ENCODE data around the gene CALB2.
"Not testable (repeated sequence)": the region's sequence is repeated elsewhere in the genome, so short reads cannot be mapped to it uniquely, and the experiment has no call there.

Gene CALB2

DNA sequence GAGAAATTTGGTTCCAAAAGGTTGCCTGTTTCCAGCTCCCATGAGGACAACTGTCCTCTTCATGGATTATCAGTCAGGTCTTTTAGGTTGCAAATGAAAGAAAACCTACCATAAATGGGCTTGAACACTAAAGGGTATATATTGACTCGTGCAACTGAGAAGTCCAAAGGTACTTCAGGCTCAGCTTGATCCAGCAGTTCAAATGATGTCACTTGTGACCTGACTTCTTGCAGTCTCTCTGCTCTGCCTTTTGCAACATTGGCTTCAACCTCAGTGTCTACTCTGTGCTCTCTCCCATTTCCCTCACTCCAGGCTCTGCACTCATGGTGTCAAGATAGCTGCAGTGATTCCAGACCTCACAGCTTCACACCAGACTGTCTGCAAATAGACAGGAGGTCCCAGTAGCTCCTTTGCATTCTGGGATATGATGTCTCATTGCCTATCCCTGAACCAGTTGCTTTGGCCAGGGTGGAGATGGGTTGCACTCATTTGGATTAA, 5.5 kb upstream of the CALB2 start:
- DNase-seq (ENCODE audit: low read depth in 2 of 2) = no peak

DNA sequence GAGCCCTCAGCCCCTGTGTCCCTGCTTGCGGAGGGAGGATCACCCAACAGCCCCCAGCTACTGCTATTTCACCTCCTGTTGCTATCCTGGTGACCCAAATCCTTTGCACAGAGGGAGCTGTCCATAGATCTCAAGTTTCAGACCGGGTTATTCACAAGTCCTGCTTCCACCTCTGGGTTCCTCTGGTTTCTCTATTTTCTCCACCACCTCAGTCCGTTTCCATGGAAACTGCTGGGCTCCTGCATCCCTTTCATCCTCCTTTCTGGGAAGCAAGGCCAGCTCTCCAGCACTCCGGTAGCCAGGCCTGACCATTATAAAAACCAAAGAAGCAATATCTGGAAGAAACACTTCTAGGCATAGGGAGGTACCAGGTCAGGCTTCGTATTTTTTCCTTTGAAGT, 4.8 kb upstream of the CALB2 start:
- DNase-seq (ENCODE audit: low read depth in 2 of 2) = no peak

DNA sequence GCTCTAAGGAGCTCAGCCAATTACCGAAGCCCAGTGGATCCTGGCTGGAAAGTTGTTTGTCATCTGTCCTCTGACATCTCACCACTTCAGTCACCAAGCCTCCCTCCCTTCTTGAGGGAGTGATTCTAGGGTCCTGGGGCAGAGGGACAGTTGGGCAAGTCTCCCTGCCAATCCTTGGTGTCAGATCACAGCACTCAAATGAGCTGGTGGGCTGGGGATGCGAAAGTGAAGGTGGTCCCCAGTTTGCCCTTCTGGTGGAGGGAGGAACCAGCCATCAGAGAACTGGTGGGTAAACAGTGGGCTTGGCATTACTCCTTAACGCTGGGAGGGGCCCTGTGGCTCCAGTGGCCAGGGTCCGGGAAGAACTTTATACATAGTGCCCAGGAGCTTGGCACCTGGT, 4.4 kb upstream of the CALB2 start:
- DNase-seq (ENCODE audit: low read depth in 2 of 2) = no peak

DNA sequence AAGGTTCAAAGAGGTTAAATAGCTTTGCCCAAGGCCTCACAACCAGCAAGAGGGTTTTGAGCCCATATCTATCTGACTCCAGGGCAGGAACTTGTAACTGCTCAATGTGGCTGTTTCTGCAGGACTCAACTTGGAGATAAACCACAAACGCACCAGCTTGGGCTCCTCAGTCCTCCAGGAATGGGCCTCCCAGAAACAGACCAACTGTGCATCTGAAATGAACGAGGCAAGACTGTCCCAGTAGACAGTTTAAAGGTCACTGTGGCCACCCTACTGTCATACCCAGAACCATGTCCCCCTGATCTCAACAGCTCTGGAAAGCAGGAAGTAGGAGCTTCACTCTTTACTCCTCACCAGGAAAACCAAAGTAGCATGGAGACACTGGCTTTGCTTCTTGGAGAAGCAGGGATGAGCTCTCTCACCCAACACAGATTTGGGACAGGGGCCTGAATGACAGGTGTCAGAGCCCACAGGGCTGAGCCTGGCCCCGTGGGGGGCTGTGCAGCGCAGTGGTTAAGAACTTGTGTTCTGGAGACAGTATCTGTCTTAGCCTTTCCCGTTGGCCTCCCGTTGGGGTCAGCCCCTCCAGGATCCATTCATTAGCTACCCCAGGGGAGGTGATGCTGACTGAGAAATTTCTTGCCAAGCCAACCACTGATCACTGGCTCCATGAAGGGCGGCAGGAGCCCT, 2.3 kb upstream of the CALB2 start:
- no peak for DNase-seq (ENCODE audit: low read depth in 2 of 2)

DNA sequence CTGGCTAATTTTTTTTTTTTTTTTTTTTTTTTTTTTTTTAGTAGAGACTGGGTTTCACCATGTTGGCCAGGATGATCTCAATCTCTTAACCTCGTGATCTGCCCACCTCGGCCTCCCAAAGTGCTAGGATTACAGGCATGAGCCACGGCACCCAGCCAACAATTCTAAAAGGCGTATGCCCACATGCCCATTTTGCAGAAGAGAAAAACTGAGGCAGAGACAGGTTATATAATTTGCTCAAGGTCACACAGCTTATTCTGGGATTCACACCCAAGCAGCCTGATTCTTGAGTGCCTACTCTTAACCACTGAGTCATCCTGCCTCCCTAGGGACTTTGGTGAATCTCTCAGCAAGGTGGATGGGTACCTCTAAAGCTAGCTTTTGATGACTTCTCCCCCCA, 1.6 kb upstream of the CALB2 start:
- DNase-seq (ENCODE audit: low read depth in 2 of 2) = not testable (repeated sequence)

DNA sequence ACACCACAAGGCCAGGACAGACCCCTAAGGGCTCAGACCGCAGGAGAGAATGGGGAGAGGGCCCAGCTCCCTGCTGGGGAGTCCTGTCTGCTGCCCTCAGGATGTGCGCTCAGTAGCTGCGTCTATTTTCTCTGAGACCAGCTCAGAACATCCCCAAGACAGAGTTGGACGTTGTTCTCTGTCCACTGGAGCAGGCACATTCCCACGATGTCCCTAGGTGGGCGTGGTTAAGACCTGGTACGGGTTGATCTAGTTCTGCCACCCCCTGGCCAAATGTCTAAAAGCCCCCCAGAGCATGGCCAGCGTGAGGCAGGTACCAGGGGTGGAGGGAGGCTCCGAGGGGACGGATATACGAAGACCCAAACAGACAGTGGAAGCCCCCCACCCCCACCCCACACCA, 842 bp upstream of the CALB2 start:
- DNase-seq (ENCODE audit: low read depth in 2 of 2) = no peak

DNA sequence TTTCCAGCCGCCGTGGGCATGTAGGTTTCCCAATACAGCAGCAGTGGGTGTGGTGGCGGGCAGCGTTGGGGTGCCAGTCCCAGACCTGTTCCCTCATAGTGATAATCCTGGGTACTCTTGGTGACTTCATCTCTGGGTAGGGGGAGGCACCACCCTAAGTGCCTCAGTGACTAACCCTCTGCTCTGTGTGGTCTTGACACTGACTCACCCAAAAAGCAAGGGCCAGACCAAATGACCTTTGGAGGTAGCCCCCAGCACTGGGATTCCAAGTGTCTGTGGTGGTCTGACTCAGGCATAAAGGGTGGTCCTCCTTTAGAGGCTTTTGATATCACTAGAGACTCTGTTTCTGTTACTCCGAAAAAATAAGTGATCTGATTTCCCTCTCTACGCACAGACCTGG, 908 bp downstream of the CALB2 start:
- no peak for DNase-seq (ENCODE audit: low read depth in 2 of 2)

DNA sequence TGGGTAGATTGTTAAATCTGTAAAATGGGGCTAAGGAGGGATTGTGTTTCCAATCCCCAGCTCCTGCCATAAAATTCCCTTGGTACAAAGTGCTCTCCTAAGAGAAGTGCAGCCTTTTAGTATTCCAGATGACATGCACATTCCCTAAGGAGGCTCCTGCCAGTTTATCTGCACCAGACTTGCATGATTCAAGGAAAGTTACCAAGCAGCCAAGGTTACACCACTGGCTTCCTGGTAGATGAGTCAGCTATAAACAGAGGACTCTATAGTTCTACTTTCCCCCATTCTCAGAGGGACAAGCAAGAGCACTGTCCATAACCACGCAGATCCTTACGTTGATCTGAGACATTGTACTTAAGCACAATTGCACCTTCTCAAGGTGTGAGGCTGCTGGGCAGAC, 1.9 kb downstream of the CALB2 start:
- no peak for DNase-seq (ENCODE audit: low read depth in 2 of 2)

DNA sequence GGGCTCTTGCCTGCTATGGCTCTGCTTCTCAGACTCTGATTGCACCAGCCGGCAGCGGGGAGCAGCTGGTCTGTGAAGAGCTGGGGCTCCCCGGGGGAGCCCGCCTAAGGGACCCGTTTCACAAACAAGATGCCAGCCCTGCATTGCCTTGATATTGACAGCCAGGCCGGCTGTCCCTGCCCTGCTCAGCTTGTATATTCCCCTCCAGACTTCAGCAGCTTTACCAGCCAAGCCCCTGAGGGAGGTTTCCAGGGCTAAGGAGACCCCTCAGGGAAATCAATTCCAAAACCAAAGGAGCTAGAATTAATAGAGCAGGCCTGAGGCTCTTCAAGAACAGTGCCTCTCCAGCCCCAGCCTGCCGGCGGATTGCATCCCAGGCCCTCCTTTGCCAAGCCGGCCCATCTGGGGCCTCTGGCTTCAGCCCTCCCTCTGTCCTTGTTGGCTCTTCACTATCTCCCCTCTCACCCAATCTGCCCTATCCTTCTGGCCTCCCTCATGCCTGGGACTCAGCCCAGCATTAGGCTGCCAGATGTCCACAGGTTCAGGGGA, 5.7 kb downstream of the CALB2 start:
- no peak for DNase-seq (ENCODE audit: low read depth in 2 of 2)

DNA sequence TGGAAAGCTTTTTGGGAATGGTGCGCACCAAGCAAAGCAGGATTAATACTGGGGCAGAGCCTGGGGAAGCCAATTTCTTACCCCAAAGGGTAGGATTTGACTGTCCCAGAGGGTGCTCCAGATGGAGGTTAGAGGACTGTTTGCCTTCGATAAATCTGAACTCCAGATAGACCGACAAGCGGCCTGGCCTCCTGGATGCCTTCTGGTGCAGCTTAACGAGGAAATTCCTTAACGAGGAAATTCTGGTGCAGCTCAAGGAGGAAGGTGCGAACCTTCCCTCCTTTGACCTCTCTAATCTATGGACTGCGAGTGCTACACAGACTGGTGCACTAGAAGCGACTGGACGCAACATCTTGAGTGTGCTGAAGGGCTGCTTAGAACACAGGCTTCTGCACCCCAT, 6.5 kb downstream of the CALB2 start:
- no peak for DNase-seq (ENCODE audit: low read depth in 2 of 2)

DNA sequence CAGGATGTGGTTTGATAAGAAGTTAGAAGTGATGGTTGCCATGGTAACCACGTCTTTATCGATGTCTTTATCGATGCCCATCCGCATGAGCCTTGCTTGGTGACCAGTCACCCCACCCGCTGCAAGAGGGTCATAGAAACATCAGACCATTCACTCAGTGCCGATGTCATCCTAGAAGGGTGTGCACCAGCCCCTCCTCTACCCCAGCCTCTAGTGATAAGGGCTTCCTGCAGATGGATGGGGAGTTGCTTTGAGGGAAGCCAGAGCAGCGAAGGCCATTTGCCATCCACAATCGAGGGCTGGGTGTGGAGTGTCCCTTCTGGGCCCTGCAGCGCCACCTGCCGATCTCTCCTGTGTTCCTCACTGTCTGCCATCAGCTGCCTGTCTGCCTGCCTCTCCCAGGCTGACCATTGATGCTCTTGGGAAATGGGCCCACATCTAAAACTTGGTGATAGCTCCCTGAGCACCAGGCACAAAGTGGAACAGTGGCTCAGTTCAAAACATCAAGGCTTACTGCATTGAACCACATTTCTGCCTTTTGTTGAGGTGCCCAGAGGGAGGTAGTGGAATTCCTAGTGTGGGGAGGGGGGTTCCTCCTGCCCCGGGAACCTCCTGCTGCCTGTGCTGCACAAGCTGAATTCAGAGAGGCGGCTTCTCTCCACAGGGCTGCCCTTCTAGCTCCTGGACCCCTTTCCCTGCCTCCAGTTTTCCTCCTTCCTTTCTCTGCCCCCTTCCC, 8.9 kb downstream of the CALB2 start:
- no peak for DNase-seq (ENCODE audit: low read depth in 2 of 2)

DNA sequence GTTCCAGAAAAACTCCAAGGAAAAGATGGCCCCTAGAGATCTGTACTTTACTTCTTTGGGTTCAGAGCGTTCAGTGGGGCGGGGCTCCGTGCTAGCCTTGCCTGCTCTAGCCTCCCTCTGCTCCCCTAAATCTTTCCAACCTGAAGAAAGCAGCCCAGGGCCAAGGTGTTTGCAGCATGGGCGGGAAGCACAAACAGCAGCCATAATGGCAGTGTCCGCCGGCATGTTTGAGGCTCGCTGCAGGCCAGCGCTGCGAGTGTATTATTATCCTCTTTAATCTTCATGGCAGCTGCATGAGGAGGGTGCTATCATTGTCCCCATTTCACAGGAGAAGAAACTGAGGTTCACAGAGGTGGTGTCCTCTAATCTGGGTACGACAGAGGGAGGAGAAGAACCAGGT, 10.4 kb downstream of the CALB2 start:
- no peak for DNase-seq (ENCODE audit: low read depth in 2 of 2)

DNA sequence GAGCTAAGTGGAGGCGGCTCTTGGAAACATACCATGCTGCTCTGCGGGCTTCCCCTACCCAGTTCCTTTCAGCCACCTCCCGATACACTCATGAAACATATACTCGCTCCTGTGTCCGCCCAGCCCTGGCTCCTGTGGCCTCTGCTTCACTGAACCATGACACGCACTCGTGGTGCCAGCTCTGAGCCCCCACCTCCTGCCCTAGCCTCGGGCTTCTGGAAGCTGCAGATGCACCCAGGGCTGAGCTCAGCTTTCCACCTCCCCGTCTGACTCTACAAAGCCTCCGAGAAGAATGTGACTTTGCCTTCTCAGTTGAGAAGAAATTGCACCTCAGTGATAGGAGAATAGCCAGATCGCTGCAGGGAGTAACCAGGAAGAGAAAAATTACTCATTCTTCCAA, 11.0 kb downstream of the CALB2 start:
- no peak for DNase-seq (ENCODE audit: low read depth in 2 of 2)

DNA sequence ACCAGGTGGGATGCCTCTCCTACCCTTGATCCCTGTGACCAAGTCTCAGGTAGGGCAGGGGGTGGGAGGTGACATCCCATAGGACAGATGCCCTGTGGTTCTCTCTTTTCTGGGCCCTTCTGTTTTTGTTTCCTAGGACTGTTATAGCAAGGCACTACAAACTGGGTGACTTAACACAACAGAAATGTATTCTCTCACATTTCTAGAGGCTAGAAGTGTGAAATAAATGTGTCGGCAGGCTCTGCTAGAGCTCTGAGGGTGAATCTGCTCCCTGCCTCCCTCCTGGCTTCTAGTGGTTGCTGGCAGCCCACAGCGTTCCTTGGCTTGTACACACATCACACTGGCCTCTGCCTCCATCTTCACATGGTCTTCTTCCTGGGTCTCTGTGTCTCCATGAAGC, 12.7 kb downstream of the CALB2 start:
- no peak for DNase-seq (ENCODE audit: low read depth in 2 of 2)

DNA sequence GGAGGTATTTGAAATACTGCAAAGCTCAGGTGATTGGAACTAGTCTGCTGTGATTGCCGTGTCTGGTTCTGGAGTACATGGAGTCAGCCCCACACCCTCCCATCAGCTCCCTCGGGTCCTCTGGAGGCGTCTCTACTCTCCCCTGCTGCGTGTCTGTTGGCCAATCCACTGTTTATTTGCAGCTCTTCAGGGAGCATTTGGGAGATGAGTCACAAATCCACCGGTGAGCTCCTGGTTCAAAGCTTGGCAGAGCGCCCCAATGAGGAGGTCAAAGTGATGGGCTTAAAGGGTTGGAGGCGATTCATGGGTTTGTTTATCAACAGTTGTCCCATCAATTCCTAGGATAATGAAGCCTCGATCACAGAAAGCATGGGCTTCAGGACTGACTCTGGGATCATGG, 14.6 kb downstream of the CALB2 start:
- DNase-seq (ENCODE audit: low read depth in 2 of 2) = no peak

DNA sequence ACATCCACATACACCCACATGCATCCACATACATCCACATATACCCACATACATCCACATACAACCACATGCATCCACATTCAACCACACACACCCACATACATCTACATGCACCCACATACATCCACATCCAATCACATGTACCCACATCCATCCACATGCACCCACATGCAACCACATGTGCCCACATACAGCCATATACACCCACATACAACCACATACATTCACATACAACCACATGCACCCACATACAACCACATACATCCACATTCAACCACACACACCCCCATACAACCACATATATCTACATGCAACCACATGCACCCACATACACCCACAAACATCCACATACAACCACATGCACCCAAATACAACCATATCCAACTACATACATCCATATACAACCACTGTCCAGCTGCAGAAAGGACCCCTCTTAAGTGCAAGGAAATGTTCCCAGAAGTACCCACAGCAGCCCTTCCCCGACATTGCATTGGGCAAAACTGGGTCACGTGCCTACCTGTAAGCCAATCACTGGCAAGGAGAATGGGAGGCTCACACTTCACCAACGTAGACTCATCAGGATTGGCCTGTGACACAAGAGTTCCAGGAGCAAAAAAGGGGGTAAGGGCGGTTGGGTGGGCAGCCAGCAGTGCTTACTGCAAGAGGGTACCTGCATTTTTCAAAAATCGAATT, 18.1 kb downstream of the CALB2 start:
- no peak for DNase-seq (ENCODE audit: low read depth in 2 of 2)

DNA sequence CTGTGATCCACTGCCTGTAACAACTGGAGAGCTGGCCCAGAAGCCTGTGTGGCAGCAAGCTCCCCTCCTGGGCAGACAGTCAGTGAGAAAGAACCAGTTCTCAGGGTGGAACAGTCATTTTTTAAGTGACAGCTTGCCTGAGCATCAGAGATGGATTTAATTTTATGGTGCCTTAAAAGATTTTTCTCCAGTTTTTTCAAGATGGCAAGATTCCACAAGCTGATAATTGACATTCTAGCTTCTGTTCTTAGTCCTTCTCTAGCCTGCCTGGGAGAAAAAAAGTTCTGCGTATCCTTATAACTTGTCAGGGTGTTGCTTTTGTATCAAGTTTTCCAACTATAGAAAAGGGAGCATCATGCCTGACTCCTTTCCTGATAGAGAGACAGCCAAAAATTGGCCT, 21.2 kb downstream of the CALB2 start:
- DNase-seq (ENCODE audit: low read depth in 2 of 2) = no peak

DNA sequence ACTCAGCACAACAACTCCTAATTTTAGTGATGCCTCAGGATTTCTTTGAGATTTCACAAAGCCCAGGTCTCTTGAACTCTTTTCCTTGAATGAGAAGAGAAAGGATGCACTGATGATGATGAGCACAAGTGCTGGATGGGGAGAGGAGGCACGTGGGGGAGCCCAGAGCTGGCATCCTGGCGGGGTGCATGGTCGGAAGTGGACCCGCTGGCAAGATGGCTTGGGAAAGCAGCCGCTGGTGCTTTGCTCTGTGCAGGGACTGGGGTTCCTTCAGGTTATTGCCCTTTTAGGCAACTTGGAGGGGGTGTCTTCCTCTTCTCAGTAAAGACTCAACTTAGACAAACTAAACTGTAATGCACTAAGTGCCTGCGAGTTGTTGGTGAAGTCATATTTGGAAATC, 22.3 kb downstream of the CALB2 start:
- DNase-seq (ENCODE audit: low read depth in 2 of 2) = no peak

DNA sequence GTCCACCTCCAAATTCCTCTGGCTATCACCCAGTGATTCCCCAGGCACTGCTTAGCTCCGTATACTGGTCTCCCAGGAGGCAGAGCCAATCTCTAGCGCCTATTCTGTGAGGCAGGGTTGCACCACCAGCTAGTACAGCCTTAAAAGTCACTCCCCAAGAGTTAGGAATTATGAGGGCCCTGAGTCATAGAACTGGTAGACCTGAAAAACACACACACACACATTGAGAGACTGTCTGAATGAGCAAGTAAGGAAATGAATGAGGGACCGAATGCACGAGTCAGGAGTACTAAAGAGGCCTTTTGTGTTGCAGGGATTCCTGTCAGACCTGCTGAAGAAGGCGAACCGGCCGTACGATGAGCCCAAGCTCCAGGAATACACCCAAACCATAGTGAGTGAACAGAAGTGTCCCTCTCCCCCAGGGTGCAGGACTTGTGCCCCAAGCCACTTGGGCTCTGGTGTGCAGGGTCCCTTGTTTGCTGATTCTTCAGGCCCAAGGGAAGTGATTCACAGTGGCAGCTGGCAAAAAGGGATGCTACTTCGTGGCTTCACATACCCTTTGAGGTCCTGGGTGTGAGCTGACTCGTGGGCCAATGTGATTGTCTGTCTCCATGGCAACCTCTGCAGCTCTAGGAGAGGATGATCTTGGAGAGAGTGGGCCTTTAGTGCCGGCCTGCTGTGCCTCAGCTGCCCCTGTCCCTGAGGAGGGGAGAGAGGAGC, 24.7 kb downstream of the CALB2 start:
- no peak for DNase-seq (ENCODE audit: low read depth in 2 of 2)

DNA sequence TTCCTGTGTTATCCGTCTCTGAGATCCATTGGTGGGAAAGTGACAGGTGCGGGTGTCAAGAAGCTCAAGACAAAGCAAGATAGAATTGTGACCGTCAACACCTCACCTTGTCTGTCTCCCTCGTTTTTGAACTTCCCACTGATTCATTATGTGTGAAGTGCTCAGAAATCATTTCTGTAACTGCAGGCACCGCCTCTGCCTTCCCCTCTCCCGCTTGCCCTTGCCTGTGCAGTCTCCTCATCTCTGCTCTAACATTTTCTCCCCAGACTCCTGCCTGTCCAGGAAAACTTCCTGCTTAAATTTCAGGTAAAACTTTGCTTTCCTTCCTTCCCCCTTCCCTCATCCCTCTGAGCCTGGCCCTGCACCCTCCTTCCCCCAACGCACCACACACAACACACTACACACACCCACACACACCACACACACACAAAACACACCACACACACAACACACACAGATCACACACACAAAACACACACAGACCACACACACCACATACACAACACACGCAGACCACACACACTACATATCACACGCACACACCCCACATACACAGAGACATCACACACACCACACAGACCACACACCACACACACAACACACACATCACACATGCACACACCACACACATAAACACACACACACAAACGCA, 25.7 kb downstream of the CALB2 start:
- DNase-seq (ENCODE audit: low read depth in 2 of 2) = no peak

DNA sequence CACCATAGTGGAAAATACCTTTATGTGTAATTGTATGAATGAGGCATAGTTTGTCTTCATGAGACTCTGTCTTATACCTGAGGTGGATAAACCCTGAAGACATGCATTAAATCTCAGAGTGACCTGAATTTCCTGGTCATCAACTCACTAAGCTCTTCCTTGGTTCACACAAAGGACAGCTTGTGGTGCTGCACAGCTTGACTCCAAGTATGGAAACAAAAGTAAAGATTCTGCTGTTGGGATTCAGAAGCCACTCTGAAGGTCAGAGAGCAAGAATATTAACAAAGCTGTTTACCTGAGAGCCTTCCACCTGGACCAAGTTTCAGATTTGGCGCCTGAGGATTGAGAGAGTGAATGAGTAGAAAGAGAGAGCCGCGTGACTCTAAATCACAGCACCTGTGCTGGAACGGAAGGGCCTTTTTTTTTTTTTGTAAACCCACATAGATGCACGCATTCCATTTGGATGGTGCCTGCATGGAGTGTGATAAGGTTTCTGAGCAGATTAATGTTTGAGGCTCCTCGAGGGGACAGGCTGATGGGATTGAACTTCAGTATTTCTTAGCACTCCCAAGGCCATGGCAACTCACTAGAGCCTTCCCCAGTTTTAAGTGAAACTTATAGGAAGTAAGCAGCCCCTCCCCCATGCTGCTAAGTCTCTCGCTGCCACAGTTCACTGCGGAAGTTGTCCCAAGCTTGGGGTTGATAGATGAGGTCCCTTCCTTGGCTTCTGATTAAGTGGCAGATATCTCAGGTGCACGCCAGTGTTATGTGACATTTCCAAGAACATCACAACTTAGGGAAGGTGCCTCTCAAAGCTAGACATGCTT, 28.7 kb downstream of the CALB2 start:
- no peak for DNase-seq (ENCODE audit: low read depth in 2 of 2)

All from stimulated activated CD8-positive, alpha-beta memory T cell treated with anti-CD3 and anti-CD28 coated beads, Interleukin-7, amount 100 ng/mL, for 1 hour (primary cell).